Epithelial cell of esophagus (primary cell): ENCODE results near the gene COPB2.
A peak's percentile ranks its signal among the peaks of the same experiment; 100 is the strongest.

Source experiments
- DNase-seq: peaks from one replicate; pipeline ENCODE4 v3.0.0; 2010; ENCODE audit warnings: low read depth
- H3K4me3 ChIP-seq: 2 replicates; pipeline ENCODE4 v1.5.1; 2011; ENCODE audit warnings: mild to moderate bottlenecking, low read length, control low read depth
- CTCF ChIP-seq: IDR thresholded peaks from 2 replicates; pipeline ENCODE4 v1.5.1; 2011; ENCODE audit warnings: low read depth, mild to moderate bottlenecking, low read length, control low read depth, inconsistent platforms; ENCODE audit not compliant: insufficient read depth; ENCODE audit errors: missing control alignments

The COPB2 gene

GRCh38 chr3:139322346-139322745 lies 67.1 kb downstream of the COPB2 start:
- no peak for TF ChIP-seq CTCF
- no peak for DNase-seq
- H3K4me3 ChIP-seq: no peak overlapping the region

- TF ChIP-seq CTCF: no peak
- no peak overlapping the region for H3K4me3 ChIP-seq
- no peak for DNase-seq
Measured at GRCh38 chr3:139320551-139321309, 68.7 kb downstream of the COPB2 start.

- DNase-seq: no peak
- no peak overlapping the region for H3K4me3 ChIP-seq
- peak; percentile 20 for TF ChIP-seq CTCF
Measured at GRCh38 chr3:139319428-139320402, 69.7 kb downstream of the COPB2 start.

GRCh38 chr3:139318826-139319225 lies 70.6 kb downstream of the COPB2 start:
- H3K4me3 ChIP-seq: no peak overlapping the region
- TF ChIP-seq CTCF: no peak
- DNase-seq: no peak

GRCh38 chr3:139318431-139318816 lies 71.0 kb downstream of the COPB2 start:
- no peak for TF ChIP-seq CTCF
- peak; percentile 68 for DNase-seq
- no peak overlapping the region for H3K4me3 ChIP-seq

- TF ChIP-seq CTCF: no peak
- peak; percentile 67 for DNase-seq
- H3K4me3 ChIP-seq: no peak overlapping the region
Measured at GRCh38 chr3:139317660-139318430, 71.6 kb downstream of the COPB2 start.
